K562 (cell line): ENCODE data around the gene NME4. TPM values are rescaled to one million over a fixed set of nuclear protein-coding genes. Genes with fewer than 3 reads are reported as not detected.
A peak's percentile ranks its signal among the peaks of the same experiment; 100 is the strongest.

Experiments used
- CBFA2T3 ChIP-seq: fragments of 450-650 bp; IDR thresholded peaks from 2 replicates; pipeline ENCODE4 v1.6.1; 2017
- CCAR2 ChIP-seq: fragments of 200-400 bp; formaldehyde crosslinking; IDR thresholded peaks from 2 replicates; pipeline ENCODE4 v1.6.1; 2017; ENCODE audit warnings: mild to moderate bottlenecking, low read depth, low read length
- CHD7 ChIP-seq: fragments of 200-600 bp; sonication (generic); IDR thresholded peaks from one replicate; pipeline ENCODE4 v1.6.1; 2012; ENCODE audit warnings: mild to moderate bottlenecking, low read depth, low read length, inconsistent platforms
- E4F1 ChIP-seq: fragments of 250-450 bp; sonication (Bioruptor Pico); IDR thresholded peaks from 2 replicates; pipeline ENCODE4 v1.5.0; 2021; ENCODE audit warnings: mild to moderate bottlenecking, borderline replicate concordance
- ETV6 ChIP-seq, 3 experiments: fragments of 150-350 bp in 1 of 3; sonication (generic) in 1 of 3; formaldehyde crosslinking in 1 of 3; IDR thresholded peaks; 2 replicates each; pipeline versions ENCODE4 v1.6.1 to v1.8.0; 2014 to 2022; ENCODE audit warnings: borderline replicate concordance in 2 of 3, low read depth in 2 of 3, antibody characterized with exemption in 1 of 3, low read length in 1 of 3, mild to moderate bottlenecking in 1 of 3, missing genetic modification reagents in 1 of 3
- NFE2 ChIP-seq: IDR thresholded peaks from 2 replicates; pipeline ENCODE4 v1.6.1; 2014; ENCODE audit warnings: antibody characterized with exemption, low read depth
- SETDB1 ChIP-seq: IDR thresholded peaks from one replicate; pipeline ENCODE4 v1.6.1; 2012; ENCODE audit warnings: low read length, control low read depth, inconsistent platforms
- SMARCA5 ChIP-seq: fragments of 450-650 bp; IDR thresholded peaks from 2 replicates; pipeline ENCODE4 v1.6.1; 2016
- TFAP4 ChIP-seq: sonication (generic); formaldehyde crosslinking; IDR thresholded peaks from 2 replicates; pipeline ENCODE4 v1.8.0; 2022; ENCODE audit warnings: missing genetic modification reagents, mild to moderate bottlenecking, moderate library complexity, borderline replicate concordance
- XRCC4 ChIP-seq: IDR thresholded peaks from one replicate; pipeline ENCODE4 v1.6.1; 2011; ENCODE audit not compliant: insufficient read depth, insufficient read length; ENCODE audit errors: extremely low read depth
- ZNF384 ChIP-seq: IDR thresholded peaks from 2 replicates; pipeline ENCODE4 v1.6.1; 2012; ENCODE audit warnings: low read depth, low read length, improper control_type of control experiment
- ZNF77 ChIP-seq: fragments of 250-450 bp; sonication (Bioruptor Pico); IDR thresholded peaks from 2 replicates; pipeline ENCODE4 v1.5.0; 2020
- polyA plus RNA-seq, 8 experiments: library from polyadenylated mRNA; depleted of rRNA in 4 of 8; stranded (reverse) in 5 of 8; unstranded in 3 of 8; fragments of >200 nt; fragmentation: Nextera tagmentation in 2 of 8; fragmentation: Illumina TruSeq in 1 of 8; extraction: Ambion mirVana in 2 of 8; extraction: Trizol in 1 of 8; gene quantifications; 2 replicates each; pipeline versions ENCODE4 v1.2.1 to v1.2.3, GENCODE V29; 2011 to 2014; ENCODE audit warnings: inconsistent platforms in 1 of 8, missing spikeins in 1 of 8
- total RNA-seq, 7 experiments: library from RNA; depleted of rRNA in 6 of 7; stranded (reverse); fragments of >200 nt in 6 of 7; fragmentation: Illumina TruSeq in 2 of 7; extraction: Trizol in 2 of 7; gene quantifications; 2 replicates each; pipeline versions ENCODE4 v1.2.1 to v1.2.3, GENCODE V29; 2011 to 2021; ENCODE audit warnings: low replicate concordance in 1 of 7

NME4 gene
- total and polyA plus RNA-seq, 9 of the 15 experiments (the other 6 are each of a cell fraction or from before 2014, with no cell fraction given), result 15.4 to 264 (median 139) TPM

GRCh38 chr16:425082-425718 lies 28.2 kb downstream of the NME4 start, which contains the start of gene RAB11FIP3 (continued):
- TF ChIP-seq CHD7 (no peak), TFAP4 (CRISPR knock-in tag) (peak; percentile 69), SETDB1 (no peak), NFE2 (no peak), CBFA2T3 (no peak), CCAR2 (no peak), ZNF77 (CRISPR knock-in tag) (no peak), XRCC4 (no peak), E4F1 (CRISPR knock-in tag) (no peak), ZNF384 (no peak), ETV6 (IDR thresholded peaks at IDR 0.05; ENCODE audit: borderline replicate concordance in 1 of 2, low read depth in 2 of 2, low read length in 1 of 2) (no peak), ETV6 (CRISPR knock-in tag; IDR thresholded peaks at IDR 0.05; ENCODE audit: borderline replicate concordance) (no peak), SMARCA5 (no peak)
